WTC11 (cell line): ENCODE data around the gene SIRPD. TPM values are rescaled to one million over a fixed set of nuclear protein-coding genes. Genes with fewer than 3 reads are reported as not detected.

ENCODE experiments used
- total RNA-seq: library from RNA; stranded (reverse); gene quantifications from 3 replicates; pipeline ENCODE4 v1.2.3, GENCODE V29; 2021

Gene SIRPD
- total RNA-seq, 1 experiment from 2014 or later, result not detected

Other genes starting within 250 kb of the SIRPD start
- 2.5 to 3.3 TPM (median 2.6 TPM) in 3 replicates for gene SDCBP2, start 228.6 kb downstream of the SIRPD start, total RNA-seq
- gene FKBP1A, start 164.7 kb downstream of the SIRPD start, total RNA-seq, result 197 to 218 TPM (median 201 TPM) in 3 replicates
- gene NSFL1C, start 90.9 kb downstream of the SIRPD start, total RNA-seq, result 76.7 to 85.5 TPM (median 83.2 TPM) in 3 replicates
- not detected in 3 replicates for gene SIRPB2, start 66.3 kb downstream of the SIRPD start, total RNA-seq
- gene SIRPB1, start 62.3 kb upstream of the SIRPD start, total RNA-seq, result 0.11 TPM in 1 of 3 replicates, not detected in the others
- not detected in 3 replicates for gene SIRPG, start 100.1 kb upstream of the SIRPD start, total RNA-seq